Eye (tissue), 1 donor: ENCODE measurements around the gene CHRNG.
"Not testable (repeated sequence)": the region's sequence is repeated elsewhere in the genome, so short reads cannot be mapped to it uniquely, and the experiment has no call there.

ENCODE experiments used
- DNase-seq: peaks from one replicate; pipeline ENCODE4 v3.0.0-alpha.2; 2015

Gene CHRNG

DNA sequence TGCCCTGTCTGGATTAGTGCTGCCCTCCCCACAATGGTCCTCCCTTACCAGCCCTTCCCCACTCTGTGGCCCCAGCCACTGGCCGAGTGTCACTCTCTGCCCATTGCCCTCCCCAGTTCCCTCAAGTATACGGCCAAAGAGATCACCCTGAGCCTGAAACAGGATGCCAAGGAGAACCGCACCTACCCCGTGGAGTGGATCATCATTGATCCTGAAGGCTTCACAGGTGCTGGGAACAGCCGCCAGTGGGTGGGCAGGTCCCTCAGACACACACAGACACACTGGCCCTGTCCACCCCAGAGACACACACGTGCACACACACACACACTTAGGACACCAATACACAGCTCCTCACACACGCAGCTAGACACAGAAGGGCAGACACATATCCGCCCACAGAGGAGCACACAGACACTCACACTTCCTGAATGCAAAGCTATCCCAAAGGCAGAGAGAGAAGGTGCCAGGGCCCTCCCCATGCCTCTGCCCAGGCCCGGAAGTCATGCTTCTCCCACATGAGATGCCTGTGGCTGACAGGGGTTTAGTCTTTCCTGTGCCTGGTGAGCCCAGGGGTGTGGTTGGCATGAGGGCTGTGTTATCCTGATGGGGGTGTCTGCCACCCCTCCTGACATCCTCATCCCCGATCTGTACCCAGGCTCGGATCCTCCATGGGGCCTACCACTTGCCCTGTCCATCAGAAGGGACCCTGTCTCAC is 10.6 kb upstream of the CHRNG start:
- no peak for DNase-seq

GRCh38 chr2:232529806-232530547 is 9.5 kb upstream of the CHRNG start:
- DNase-seq, result no peak

DNA sequence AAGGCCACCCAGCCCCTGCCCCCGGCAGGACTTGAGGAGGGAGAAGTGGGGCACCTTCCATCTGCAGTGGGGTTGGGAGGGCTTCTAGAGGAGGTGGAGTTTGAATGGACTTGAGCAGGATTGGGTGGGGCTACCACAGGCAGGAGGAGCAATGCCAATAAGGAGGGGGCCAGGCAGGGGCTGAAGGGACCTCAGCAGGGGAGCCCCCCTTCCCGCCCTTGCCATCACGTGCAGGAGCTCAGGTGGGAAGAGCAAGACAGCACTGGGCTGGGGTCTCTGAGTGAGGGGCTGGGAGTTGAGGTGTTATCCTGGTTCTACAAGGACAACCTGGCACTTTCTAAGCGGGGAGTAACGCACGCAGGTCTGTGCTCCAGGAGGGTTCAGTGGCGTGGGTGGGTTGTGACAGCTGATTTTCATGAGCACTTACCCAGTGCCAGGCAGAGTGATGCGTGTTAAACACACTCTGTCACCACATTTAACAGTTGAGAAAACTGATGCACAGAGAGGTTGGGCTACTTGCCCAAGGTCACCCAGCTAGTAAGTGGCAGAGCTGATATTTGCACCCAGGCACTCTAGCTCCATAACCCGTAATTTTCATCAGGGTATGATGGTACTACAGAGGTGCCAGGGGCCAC is 8.7 kb upstream of the CHRNG start:
- no peak for DNase-seq

DNA sequence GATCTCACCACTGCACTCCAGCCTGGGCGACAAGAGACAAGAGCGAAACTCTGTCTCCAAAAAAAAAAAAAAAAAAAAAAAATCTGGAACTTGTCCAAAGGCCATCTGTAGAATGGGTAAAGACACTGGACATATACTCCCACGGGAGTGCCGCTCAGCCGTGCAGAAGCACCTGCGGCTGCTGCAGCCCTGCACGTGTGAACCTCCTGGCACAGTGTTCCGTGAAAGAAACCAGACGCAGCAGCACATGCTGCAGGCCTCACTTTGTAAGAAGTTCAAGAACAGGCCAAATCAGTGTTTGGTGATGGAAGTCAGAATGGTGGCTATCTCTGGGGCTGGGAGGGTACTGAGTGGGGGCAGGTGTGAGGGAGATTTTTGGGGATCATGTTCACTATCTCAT is 7.1 kb upstream of the CHRNG start:
- no peak for DNase-seq

- not testable (repeated sequence) for DNase-seq
Measured at GRCh38 chr2:232532821-232533220, 6.7 kb upstream of the CHRNG start.

DNA sequence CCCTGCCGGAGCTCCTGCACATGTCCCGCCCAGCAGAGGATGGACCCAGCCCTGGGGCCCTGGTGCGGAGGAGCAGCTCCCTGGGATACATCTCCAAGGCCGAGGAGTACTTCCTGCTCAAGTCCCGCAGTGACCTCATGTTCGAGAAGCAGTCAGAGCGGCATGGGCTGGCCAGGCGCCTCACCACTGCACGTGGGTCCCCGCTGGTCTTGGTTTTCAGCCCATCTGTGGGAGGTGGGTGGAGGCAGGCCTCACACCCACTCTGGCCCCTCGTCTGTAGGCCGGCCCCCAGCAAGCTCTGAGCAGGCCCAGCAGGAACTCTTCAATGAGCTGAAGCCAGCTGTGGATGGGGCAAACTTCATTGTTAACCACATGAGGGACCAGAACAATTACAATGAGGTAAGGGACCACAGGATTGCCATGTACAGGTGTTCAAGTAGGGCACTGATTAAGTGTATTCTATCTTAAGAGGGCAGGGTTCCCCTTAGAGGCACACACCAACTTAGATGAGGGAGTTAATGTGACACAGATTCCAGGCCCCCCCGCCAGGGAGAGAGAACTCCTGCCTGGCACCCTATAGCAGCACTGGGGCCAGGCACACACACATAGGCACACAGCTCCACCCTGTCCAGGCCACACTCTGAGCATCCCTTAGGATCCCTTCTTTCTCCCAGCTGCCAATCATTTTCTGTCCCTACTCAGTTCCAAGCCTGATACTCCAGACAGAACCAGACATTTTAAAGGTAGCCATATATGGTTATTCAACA is 5.4 kb upstream of the CHRNG start:
- no peak for DNase-seq

GRCh38 chr2:232534940-232535651 is 4.4 kb upstream of the CHRNG start:
- DNase-seq, result no peak

DNA sequence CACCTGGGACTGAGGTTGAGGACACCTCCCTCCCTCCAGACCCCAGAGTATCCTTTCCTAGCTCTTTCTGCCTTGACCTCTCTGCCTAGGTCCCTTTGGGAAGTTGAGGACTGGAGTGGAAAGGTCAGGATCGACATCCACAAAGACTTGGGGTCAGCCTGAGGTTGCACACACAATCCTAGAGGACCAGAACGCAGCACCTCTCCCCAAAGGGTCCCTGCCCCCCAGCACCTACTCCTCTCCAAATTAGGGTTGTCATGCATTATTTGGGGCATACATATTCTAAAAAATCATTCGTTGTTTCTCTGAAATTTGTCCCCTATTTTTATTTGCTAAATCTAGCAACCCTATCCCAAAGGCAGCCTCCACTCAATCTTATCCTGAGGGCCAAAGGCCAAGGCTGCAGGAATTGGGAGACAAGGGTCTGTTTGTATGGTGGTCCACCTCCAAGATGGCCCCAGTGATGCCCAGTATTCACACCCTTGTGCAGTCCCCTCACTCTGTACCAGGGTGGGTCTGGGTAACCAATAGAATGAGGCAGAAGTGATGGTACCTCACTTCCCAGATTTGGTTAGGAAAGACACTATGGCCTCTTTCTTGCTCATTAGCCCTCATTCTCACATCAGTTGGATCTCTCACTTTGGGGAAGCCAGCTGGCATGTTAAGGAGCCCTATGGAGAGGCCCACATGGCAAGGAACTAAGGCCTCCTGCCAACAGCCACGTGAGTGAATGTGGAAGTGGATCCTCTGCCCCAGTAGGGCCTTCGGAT is 3.5 kb upstream of the CHRNG start:
- no peak for DNase-seq

- DNase-seq, result no peak
Measured at GRCh38 chr2:232537079-232537478, 2.4 kb upstream of the CHRNG start.

- no peak for DNase-seq
Measured at GRCh38 chr2:232537499-232537898, 2.0 kb upstream of the CHRNG start.

DNA sequence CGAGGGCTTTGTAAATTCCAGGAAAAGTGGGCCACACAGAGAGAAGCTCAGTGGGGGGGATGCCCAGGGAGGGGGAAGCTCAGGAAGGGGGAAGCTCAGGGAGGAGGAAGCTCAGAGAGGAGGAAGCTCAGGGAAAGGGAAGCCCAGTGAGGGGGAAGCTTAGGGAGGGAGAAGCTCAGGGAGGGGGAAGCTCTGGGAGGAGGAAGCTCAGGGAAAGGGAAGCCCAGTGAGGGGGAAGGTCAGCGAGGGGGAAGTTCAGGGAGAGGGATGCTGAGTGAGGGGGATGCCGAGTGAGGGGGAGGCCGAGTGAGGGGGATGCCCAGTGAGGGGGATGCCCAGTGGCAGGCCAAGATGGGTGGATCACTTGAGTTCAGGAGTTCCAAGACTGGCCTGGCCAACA is 821 bp upstream of the CHRNG start:
- DNase-seq, result no peak

DNA sequence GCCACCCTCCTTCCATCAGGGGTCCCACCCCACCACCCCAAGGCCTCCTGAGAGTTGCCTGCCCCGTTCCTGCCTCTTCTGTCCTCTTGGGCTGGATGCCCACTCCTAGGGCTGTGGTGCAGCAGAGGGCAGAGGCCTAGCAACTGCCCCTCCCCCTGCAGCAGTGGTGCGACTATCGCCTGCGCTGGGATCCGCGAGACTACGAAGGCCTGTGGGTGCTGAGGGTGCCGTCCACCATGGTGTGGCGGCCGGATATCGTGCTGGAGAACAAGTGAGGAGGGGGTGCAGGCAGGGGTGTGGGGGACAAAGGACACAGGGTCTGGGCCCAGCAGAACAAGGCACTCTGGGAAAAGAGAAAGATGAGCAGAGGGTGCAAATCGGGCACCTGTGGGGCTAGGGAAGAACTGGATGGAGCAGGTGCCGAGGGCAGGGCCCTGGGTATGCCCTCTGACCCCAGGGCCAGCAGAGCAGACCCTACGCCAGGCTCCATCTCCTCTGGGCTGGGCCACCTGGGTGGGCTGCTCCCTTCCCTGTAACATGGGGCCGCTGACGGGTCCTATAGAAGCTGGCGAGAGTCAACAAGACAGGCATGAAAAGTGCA is 1.0 kb downstream of the CHRNG start:
- no peak for DNase-seq

GRCh38 chr2:232541195-232541960 is 1.9 kb downstream of the CHRNG start:
- DNase-seq, result no peak

DNA sequence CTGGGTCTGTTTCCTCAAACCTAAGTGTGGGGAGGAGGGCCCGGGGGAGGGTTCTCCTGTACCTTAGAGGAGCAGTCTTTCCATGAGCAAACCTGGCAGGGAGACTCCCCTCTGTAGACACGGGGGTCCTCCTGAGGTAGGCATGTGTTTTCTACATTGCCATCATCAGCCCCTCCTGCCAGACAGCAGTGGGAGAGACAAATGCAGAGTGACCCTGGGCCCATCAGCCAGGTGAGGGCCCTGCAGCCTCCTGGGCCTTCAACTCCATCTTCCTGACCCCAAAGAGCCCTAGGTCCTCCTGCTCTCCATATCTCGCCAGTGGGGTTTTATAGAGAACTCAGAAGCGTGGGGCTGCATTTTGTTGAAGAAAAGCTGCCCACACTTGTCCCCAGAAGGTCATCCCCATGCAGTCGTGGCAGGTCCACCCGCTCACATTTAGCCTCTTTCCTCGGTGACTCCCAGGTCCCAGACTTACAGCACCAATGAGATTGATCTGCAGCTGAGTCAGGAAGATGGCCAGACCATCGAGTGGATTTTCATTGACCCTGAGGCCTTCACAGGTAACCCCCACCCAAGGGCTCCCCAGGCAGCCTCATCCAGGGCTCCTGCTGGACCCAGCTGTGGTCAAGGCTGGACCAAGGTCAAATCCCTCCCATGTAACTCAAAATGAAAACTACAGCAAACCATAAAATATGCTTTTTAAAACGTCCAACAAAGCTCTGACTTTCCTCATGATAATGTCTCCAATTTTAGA is 2.6 kb downstream of the CHRNG start:
- no peak for DNase-seq

DNA sequence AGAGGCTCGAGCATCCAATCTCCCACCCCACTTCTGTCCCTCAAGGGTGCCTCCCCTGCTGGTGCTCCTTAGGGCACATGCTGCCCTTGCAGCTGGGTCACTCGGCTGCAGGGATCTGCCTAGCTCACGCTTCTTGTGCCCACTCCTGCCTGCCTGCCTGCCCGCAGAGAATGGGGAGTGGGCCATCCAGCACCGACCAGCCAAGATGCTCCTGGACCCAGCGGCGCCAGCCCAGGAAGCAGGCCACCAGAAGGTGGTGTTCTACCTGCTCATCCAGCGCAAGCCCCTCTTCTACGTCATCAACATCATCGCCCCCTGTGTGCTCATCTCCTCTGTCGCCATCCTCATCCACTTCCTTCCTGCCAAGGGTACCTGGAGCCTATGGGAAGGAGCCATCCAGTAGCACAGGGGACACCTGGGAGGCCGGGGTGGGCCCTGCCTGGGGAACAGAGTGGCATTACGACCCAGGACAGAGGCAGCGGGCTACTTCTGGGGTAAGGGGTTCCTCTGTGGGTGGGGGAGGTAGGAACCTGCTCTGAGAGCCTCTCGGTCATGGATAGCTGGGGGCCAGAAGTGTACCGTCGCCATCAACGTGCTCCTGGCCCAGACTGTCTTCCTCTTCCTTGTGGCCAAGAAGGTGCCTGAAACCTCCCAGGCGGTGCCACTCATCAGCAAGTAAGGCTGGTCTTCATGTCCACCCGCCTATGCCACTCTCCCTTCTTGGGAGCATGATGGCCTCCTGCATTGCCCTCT is 3.4 kb downstream of the CHRNG start:
- DNase-seq, result no peak

GRCh38 chr2:232543491-232543890 is 4.0 kb downstream of the CHRNG start:
- no peak for DNase-seq

DNA sequence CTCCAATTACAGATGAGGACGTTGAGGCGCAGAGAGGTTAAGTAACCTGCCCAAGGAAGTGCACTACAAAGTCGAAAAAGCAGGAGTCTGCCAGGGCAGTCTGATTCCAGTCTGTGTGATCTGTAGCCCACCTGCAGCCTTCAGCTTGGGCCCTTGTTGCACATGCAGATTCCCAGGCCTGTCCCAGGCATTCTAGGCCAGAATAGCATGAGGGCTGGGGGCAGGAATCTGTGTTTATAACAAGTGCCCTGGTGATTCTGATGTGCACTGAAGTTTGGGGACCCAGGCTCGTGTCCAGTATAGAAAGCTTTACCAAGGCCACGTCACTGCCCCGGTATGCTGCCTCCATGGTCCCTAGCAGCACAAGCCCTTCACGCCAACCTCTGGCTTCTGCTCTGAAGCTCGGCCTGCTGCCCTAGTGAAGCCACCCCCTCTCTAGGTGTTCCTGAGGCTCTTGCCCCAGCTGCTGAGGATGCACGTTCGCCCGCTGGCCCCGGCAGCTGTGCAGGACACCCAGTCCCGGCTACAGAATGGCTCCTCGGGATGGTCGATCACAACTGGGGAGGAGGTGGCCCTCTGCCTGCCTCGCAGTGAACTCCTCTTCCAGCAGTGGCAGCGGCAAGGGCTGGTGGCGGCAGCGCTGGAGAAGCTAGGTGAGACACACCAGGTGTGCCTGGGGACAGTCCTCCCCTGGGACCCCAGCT is 4.6 kb downstream of the CHRNG start:
- no peak for DNase-seq

GRCh38 chr2:232544674-232545073 is 5.2 kb downstream of the CHRNG start:
- no peak for DNase-seq
